HG02840 (cell line): ENCODE results near the gene CD99L2.

Experiments
- ATAC-seq: cut with Tn5 transposase; IDR thresholded peaks from one replicate; pipeline ENCODE4 v1.9.1; 2021; ENCODE audit warnings: mild to moderate bottlenecking, moderate library complexity, moderate number of reproducible peaks; ENCODE audit not compliant: unreplicated experiment, low FRiP score

CD99L2 gene

DNA sequence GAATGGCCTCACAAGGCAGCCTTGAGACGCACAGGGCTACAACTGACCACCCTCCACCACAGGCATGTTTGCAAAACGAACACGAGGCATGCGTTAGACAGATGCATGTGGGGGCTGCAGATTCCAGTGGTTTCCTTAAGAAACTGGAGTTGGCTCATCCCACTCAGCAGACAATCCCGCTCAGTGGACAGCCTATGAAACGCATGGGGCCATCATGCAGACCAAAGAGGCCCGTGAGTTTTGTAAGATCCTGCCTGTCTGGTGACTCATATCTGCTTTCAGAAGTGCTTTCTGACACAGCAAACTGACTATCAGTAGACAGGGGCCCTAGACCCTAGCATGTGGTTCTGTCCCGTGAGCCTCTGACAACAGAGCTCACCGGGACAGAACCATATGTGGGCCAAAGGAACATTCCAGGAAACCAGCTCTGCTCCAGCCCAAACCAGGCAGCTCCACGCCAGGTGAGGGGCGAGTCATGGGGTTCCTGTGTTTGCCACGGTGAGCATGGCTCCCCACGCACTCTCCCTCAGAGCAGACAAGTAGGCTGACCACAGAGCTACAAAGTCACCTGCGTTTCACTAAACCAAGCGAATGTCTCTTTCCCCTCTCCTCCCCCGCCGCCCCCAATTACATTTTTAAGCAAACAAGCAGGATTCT, 130.9 kb downstream of the CD99L2 start:
- no peak for ATAC-seq

DNA sequence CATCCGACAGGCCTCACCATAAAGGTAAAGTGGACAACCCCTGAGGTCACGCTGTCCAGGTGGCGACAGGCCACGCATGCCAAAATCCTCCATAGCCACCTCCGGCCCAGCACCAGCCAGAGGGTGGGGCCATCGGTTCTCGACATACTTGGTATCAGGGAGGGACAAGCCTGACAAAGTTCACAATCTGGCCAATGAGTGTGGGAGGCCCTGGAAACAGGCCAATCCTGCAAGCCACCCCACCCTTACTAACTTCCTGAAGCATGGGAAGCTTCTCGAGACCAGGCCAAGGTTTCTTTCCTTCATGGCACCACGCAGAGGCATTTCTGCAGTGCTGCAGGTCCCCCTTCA, 131.4 kb downstream of the CD99L2 start:
- ATAC-seq: no peak

- ATAC-seq: no peak
These were observed 132.0 kb downstream of the CD99L2 start for GRCh38 chrX:150766351-150767044.

- ATAC-seq: no peak
These were observed 132.6 kb downstream of the CD99L2 start for GRCh38 chrX:150765782-150766350.

GRCh38 chrX:150765237-150765636, 133.2 kb downstream of the CD99L2 start:
- no peak for ATAC-seq

DNA sequence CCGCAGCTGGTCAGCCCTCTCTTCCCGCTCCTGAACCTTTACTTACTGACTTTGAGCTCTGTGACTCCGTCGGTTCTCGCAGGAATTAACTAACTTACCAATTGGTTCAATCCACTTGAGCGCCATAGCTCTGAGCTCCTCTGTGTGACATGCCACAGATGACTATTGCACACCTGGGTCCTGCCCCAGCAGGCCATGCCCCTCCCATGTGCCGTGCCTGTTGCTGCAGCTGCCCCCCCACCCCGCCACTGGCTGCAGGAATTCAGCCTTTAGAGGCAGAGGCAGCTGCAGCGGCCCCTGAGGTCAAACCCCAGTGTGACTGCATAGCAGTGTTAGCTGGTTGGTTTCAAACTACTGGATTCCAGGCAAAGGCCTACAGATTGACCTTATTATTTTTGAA, 134.7 kb downstream of the CD99L2 start:
- ATAC-seq: no peak

- no peak for ATAC-seq
These were observed 135.1 kb downstream of the CD99L2 start for GRCh38 chrX:150763303-150763797.

- ATAC-seq: no peak
These were observed 136.0 kb downstream of the CD99L2 start for GRCh38 chrX:150762258-150763165.

DNA sequence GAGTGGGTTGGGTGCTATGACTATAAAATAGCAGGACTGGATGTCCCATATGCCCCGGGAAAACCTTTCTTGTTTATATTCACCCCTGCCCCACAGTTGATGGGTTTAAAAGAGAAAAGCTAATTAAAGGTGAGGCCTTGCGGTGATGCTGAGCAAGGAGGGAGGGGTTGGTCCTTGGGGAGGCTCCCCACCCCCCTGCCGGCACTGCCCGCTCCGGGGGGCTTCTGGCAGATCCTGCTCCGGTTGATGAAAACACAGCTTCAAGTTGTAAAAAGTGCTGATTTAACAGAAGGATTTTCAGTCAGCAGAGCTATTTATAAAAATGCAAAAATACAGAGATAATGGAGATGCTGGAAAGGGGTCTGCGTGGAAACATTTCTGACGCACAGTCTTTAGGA, 136.7 kb downstream of the CD99L2 start:
- ATAC-seq: no peak

DNA sequence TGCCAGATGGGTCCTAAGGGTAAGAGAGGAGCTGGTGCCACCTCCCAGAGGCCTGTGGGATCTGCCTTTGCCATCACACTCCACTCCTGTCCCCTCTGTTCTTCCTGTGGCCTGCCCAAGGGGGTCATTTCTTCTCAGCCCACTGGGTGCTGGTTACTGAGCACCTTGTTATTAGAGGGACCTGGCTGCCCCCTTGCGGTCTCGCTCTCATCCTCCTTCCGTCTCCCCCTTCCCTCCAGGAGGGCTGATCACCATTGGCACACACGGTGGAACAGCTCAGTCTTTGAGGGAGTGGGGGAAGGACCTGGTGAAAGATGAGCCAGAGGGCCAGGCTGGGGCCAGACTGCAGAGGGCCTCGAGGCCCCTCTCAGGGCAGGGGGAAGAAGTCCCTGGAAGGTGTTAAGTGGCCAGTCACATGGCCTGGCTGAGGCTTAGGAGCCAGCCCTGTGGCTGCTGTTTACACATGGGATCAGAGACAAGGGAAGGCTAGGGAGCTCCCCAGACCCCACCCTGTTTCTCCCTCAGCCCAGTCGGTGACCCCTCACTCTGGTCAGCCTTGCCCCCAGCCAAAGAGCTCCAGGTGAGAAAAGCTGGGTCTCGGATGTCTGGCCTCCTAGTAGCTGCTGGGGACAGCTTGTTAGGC, 137.2 kb downstream of the CD99L2 start:
- no peak for ATAC-seq

- no peak for ATAC-seq
These were observed 138.7 kb downstream of the CD99L2 start for GRCh38 chrX:150759568-150760416.

- no peak for ATAC-seq
These were observed 141.1 kb downstream of the CD99L2 start for GRCh38 chrX:150757371-150757770.

DNA sequence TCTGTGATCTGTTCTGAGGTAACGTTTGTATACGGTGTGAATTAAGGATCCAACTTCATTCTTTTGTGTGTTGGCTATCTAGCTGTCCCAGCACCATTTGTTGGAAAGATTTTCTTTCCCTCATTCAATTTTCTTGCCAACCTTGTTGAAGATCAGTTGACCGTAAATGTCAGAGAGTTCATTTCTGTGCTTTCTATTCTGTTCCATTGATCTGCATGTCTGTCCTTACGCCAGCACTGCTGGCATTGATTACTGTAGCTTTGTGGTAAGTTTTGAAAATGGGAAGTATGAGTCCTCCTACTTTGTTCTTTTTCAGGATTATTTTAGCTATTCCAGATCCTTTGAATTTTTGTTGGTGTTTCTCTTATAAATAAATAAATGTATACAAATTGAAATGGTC, 144.5 kb downstream of the CD99L2 start:
- ATAC-seq: no peak

GRCh38 chrX:150753357-150753756, 145.1 kb downstream of the CD99L2 start:
- ATAC-seq: no peak

- ATAC-seq: no peak
These were observed 146.3 kb downstream of the CD99L2 start for GRCh38 chrX:150752124-150752523.

GRCh38 chrX:150736475-150736874, 162.0 kb downstream of the CD99L2 start:
- no peak for ATAC-seq

GRCh38 chrX:150731795-150732194, 166.7 kb downstream of the CD99L2 start:
- no peak for ATAC-seq

- no peak for ATAC-seq
These were observed 167.7 kb downstream of the CD99L2 start for GRCh38 chrX:150730719-150731118.

GRCh38 chrX:150729956-150730355, 168.5 kb downstream of the CD99L2 start:
- no peak for ATAC-seq
